SJCRH30 (cell line): ENCODE results near the gene FSTL4. TPM values are rescaled to one million over a fixed set of nuclear protein-coding genes. Genes with fewer than 3 reads are reported as not detected.

Experiments used
- DNase-seq, 2 experiments: peaks; one replicate each; pipeline ENCODE4 v3.0.0-alpha.2; 2015 to 2020
- H3K27ac ChIP-seq: fragments of 250-450 bp; sonication (Bioruptor Pico); 2 replicates; pipeline ENCODE4 v1.5.1; 2020; ENCODE audit warnings: mild to moderate bottlenecking, moderate library complexity
- H3K27me3 ChIP-seq: fragments of 250-450 bp; sonication (Bioruptor Pico); 2 replicates; pipeline ENCODE4 v1.5.1; 2020; ENCODE audit warnings: mild to moderate bottlenecking, moderate library complexity
- H3K36me3 ChIP-seq: fragments of 250-450 bp; sonication (Bioruptor Pico); 2 replicates; pipeline ENCODE4 v1.5.1; 2020; ENCODE audit warnings: mild to moderate bottlenecking, moderate library complexity
- H3K4me1 ChIP-seq: fragments of 250-450 bp; sonication (Bioruptor Pico); 2 replicates; pipeline ENCODE4 v1.5.1; 2020; ENCODE audit warnings: mild to moderate bottlenecking, moderate library complexity
- H3K4me3 ChIP-seq: fragments of 250-450 bp; sonication (Bioruptor Pico); 2 replicates; pipeline ENCODE4 v1.5.1; 2020; ENCODE audit warnings: mild to moderate bottlenecking, moderate library complexity
- H3K9me3 ChIP-seq: fragments of 250-450 bp; sonication (Bioruptor Pico); replicated peaks from 2 replicates; pipeline ENCODE4 v1.5.1; 2020; ENCODE audit warnings: mild to moderate bottlenecking, moderate library complexity
- total RNA-seq: library from RNA; depleted of rRNA; stranded (reverse); fragments of >200 nt; shearing (Covaris generic); gene quantifications from 2 replicates; pipeline ENCODE4 v1.2.3, GENCODE V29; 2014

FSTL4 gene
- total RNA-seq, 1 experiment from 2014 or later = 7.1 TPM

- no peak for DNase-seq
- H3K27ac ChIP-seq = no peak overlapping the region
- H3K4me1 ChIP-seq = no peaks in the 10 kb centered on the region
- H3K4me3 ChIP-seq = no peak overlapping the region
- no peaks in the 10 kb centered on the region for H3K27me3 ChIP-seq
- H3K36me3 ChIP-seq = no peaks in the 10 kb centered on the region
- H3K9me3 ChIP-seq = peaks cover 1% of the 10 kb centered on the region; the same call in 1 of the 2 replicates
Measured at GRCh38 chr5:133382661-133383579, 229.4 kb downstream of the FSTL4 start.

GRCh38 chr5:133381571-133382365, 230.6 kb downstream of the FSTL4 start:
- no peaks in the 10 kb centered on the region for H3K4me1 ChIP-seq
- H3K27me3 ChIP-seq = no peaks in the 10 kb centered on the region
- DNase-seq = no peak
- H3K27ac ChIP-seq = no peak overlapping the region
- H3K36me3 ChIP-seq = no peaks in the 10 kb centered on the region
- H3K4me3 ChIP-seq = no peak overlapping the region
- H3K9me3 ChIP-seq = peaks cover 5% of the 10 kb centered on the region; the same call in 1 of the 2 replicates

GRCh38 chr5:133381041-133381440, 231.3 kb downstream of the FSTL4 start:
- H3K36me3 ChIP-seq = no peaks in the 10 kb centered on the region
- no peaks in the 10 kb centered on the region for H3K27me3 ChIP-seq
- peaks cover 5% of the 10 kb centered on the region; the same call in 1 of the 2 replicates for H3K9me3 ChIP-seq
- no peak overlapping the region for H3K27ac ChIP-seq
- H3K4me1 ChIP-seq = no peaks in the 10 kb centered on the region
- no peak for DNase-seq
- H3K4me3 ChIP-seq = no peak overlapping the region

- no peaks in the 10 kb centered on the region for H3K4me1 ChIP-seq
- DNase-seq = no peak
- no peaks in the 10 kb centered on the region for H3K36me3 ChIP-seq
Measured at GRCh38 chr5:133377736-133378135, 234.6 kb downstream of the FSTL4 start.

GRCh38 chr5:133376986-133377385, 235.4 kb downstream of the FSTL4 start:
- Histone ChIP-seq H3K4me3 (no peak overlapping the region), H3K4me1 (no peaks in the 10 kb centered on the region), H3K36me3 (no peaks in the 10 kb centered on the region), H3K9me3 (peaks cover 5% of the 10 kb centered on the region; the same call in 1 of the 2 replicates), H3K27me3 (no peaks in the 10 kb centered on the region), H3K27ac (no peak overlapping the region)
- no peak for DNase-seq

More at GRCh38 chr5:133377736-133378135, 234.6 kb downstream of the FSTL4 start:
- Histone ChIP-seq H3K9me3 (peaks cover 5% of the 10 kb centered on the region; the same call in 1 of the 2 replicates), H3K27ac (no peak overlapping the region), H3K27me3 (no peaks in the 10 kb centered on the region), H3K4me3 (no peak overlapping the region)

- H3K27ac ChIP-seq = no peak overlapping the region
- H3K36me3 ChIP-seq = no peaks in the 10 kb centered on the region
- no peaks in the 10 kb centered on the region for H3K27me3 ChIP-seq
- DNase-seq = no peak
- peaks cover 5% of the 10 kb centered on the region; the same call in 1 of the 2 replicates for H3K9me3 ChIP-seq
- H3K4me1 ChIP-seq = no peaks in the 10 kb centered on the region
- no peak overlapping the region for H3K4me3 ChIP-seq
Measured at GRCh38 chr5:133373121-133373870, 239.0 kb downstream of the FSTL4 start.

- Histone ChIP-seq H3K4me1 (peaks cover 5% of the 10 kb centered on the region; the same call in 1 of the 2 replicates), H3K27ac (no peak overlapping the region), H3K9me3 (no peaks in the 10 kb centered on the region), H3K36me3 (no peaks in the 10 kb centered on the region), H3K27me3 (no peaks in the 10 kb centered on the region), H3K4me3 (no peak overlapping the region)
- DNase-seq = no peak
Measured at GRCh38 chr5:133372293-133372937, 239.9 kb downstream of the FSTL4 start.

GRCh38 chr5:133371371-133372155, 240.8 kb downstream of the FSTL4 start:
- Histone ChIP-seq H3K27me3 (no peaks in the 10 kb centered on the region), H3K4me1 (peaks cover 9% of the 10 kb centered on the region; the same call in 1 of the 2 replicates), H3K9me3 (no peaks in the 10 kb centered on the region), H3K36me3 (no peaks in the 10 kb centered on the region), H3K27ac (no peak overlapping the region), H3K4me3 (no peak overlapping the region)
- DNase-seq = no peak

GRCh38 chr5:133370904-133371303, 241.4 kb downstream of the FSTL4 start:
- no peak for DNase-seq
- Histone ChIP-seq H3K9me3 (no peaks in the 10 kb centered on the region), H3K4me3 (no peak overlapping the region), H3K4me1 (peaks cover 13% of the 10 kb centered on the region; the same call in 1 of the 2 replicates), H3K27ac (no peak overlapping the region), H3K27me3 (no peaks in the 10 kb centered on the region), H3K36me3 (no peaks in the 10 kb centered on the region)

GRCh38 chr5:133370036-133370831, 242.1 kb downstream of the FSTL4 start:
- no peak overlapping the region for H3K4me3 ChIP-seq
- peaks cover 13% of the 10 kb centered on the region; the same call in 1 of the 2 replicates for H3K4me1 ChIP-seq
- no peaks in the 10 kb centered on the region for H3K27me3 ChIP-seq
- H3K36me3 ChIP-seq = no peaks in the 10 kb centered on the region
- no peak overlapping the region for H3K27ac ChIP-seq
- DNase-seq = no peak
- no peaks in the 10 kb centered on the region for H3K9me3 ChIP-seq

GRCh38 chr5:133368916-133369783, 243.2 kb downstream of the FSTL4 start:
- Histone ChIP-seq H3K9me3 (no peaks in the 10 kb centered on the region), H3K4me3 (no peak overlapping the region), H3K27ac (no peak overlapping the region), H3K27me3 (no peaks in the 10 kb centered on the region), H3K4me1 (peaks cover 13% of the 10 kb centered on the region; the same call in 1 of the 2 replicates), H3K36me3 (no peaks in the 10 kb centered on the region)
- no peak for DNase-seq

- H3K27ac ChIP-seq = no peak overlapping the region
- no peaks in the 10 kb centered on the region for H3K9me3 ChIP-seq
- no peak overlapping the region for H3K4me3 ChIP-seq
- peaks cover 13% of the 10 kb centered on the region; the same call in 1 of the 2 replicates for H3K4me1 ChIP-seq
- no peaks in the 10 kb centered on the region for H3K36me3 ChIP-seq
- no peak for DNase-seq
- no peaks in the 10 kb centered on the region for H3K27me3 ChIP-seq
Measured at GRCh38 chr5:133367984-133368383, 244.4 kb downstream of the FSTL4 start.
